OCI-LY7 (cell line): ENCODE data around the gene ZNF385D.

Source experiments
- CTCF ChIP-seq: fragments of 200-600 bp; sonication (generic); conservative IDR thresholded peaks from 2 replicates; pipeline ENCODE4 v1.5.1; 2014; ENCODE audit warnings: mild to moderate bottlenecking, antibody characterized with exemption, low read length, moderate library complexity, mixed read lengths
- EZH2phosphoT487 ChIP-seq: fragments of 200-600 bp; sonication (generic); IDR thresholded peaks from 2 replicates; pipeline ENCODE4 v1.6.1; 2018; ENCODE audit warnings: low read depth, borderline replicate concordance, mild to moderate bottlenecking, mixed run types, antibody characterized with exemption, low read length, moderate library complexity, mixed read lengths

GRCh38 chr3:21777821-21778220 is 26.8 kb upstream of the ZNF385D start:
- TF ChIP-seq CTCF (no peak), EZH2phosphoT487 (no peak)
